IPS DF 6.9 (cell line): ENCODE measurements around the gene LYG2.
"Not testable (repeated sequence)": the region's sequence is repeated elsewhere in the genome, so short reads cannot be mapped to it uniquely, and the experiment has no call there.

Experiments
- DNase-seq: peaks from one replicate; pipeline ENCODE4 v3.0.0-alpha.2; 2013; ENCODE audit warnings: low read depth, low spot score
- H3K27ac ChIP-seq: one replicate; pipeline ENCODE4 v1.5.1; 2013; ENCODE audit warnings: low read length, control low read depth
- H3K27me3 ChIP-seq: 2 replicates; pipeline ENCODE4 v1.6.1; 2013; ENCODE audit warnings: mild to moderate bottlenecking, low read length; ENCODE audit not compliant: control insufficient read depth, insufficient read depth
- H3K36me3 ChIP-seq: 2 replicates; pipeline ENCODE4 v1.6.1; 2013; ENCODE audit warnings: low read length; ENCODE audit not compliant: control insufficient read depth, insufficient read depth
- H3K4me1 ChIP-seq: 2 replicates; pipeline ENCODE4 v1.6.1; 2013; ENCODE audit warnings: low read length; ENCODE audit not compliant: control insufficient read depth, insufficient read depth
- H3K4me3 ChIP-seq: 2 replicates; pipeline ENCODE4 v1.5.1; 2013; ENCODE audit warnings: mild to moderate bottlenecking, low read length
- H3K9me3 ChIP-seq: 2 replicates; pipeline ENCODE4 v1.6.1; 2013; ENCODE audit warnings: low read length, inconsistent platforms; ENCODE audit not compliant: control insufficient read depth, insufficient read depth
- WGBS: extraction: QIAGEN DNeasy Blood & Tissue Kit; methylation state at CpG from one replicate; pipeline ENCODE4 v1.1.7; 2013; ENCODE audit warnings: mixed read lengths, missing lambda C conversion rate; ENCODE audit not compliant: insufficient read length, insufficient coverage; 5-methylcytosine and 5-hydroxymethylcytosine counted together

LYG2 gene

DNA sequence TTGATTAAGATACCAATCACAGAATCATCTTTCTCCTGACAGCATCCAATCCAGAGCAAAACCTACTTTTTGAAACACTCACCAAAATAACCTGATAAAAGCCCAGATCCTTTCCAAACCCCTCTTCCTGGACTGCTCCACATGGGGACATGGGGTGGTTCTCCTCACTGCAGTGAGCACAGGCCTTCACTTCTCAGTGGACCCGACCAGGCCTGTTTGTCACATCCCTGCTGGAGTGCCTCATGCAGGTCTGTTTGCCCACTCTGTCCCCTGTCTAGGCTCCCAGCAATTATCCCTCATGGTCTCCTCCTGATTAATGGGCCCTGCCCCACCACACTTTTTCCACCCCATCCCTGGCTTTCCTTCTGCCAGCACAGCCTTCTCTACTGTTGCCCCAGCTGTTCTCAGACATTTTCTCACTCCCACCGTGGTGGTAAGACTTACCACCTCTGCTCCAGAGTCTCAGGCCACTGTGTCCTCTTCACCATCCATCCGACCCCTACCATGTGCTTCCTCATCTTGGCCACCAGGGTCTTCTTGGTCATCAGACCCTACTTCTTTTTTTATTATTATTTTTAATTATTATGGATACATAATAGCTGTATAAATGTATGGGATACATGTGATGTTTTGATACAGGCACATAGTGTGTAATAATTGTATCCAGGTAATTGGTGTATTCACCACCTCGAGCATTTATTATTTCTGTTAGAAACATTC, 53.3 kb downstream of the LYG2 start:
- WGBS = no CpG with 5 or more reads among the region's 4 CpGs
- DNase-seq = no peak
- Histone ChIP-seq H3K4me1 (no peaks in the 10 kb centered on the region), H3K9me3 (no peaks in the 10 kb centered on the region), H3K36me3 (no peaks in the 10 kb centered on the region), H3K27ac (no peak overlapping the region), H3K4me3 (no peak overlapping the region), H3K27me3 (no peaks in the 10 kb centered on the region)

GRCh38 chr2:99200076-99200800, 55.2 kb downstream of the LYG2 start:
- no CpG with 5 or more reads among the region's 7 CpGs for WGBS

DNA sequence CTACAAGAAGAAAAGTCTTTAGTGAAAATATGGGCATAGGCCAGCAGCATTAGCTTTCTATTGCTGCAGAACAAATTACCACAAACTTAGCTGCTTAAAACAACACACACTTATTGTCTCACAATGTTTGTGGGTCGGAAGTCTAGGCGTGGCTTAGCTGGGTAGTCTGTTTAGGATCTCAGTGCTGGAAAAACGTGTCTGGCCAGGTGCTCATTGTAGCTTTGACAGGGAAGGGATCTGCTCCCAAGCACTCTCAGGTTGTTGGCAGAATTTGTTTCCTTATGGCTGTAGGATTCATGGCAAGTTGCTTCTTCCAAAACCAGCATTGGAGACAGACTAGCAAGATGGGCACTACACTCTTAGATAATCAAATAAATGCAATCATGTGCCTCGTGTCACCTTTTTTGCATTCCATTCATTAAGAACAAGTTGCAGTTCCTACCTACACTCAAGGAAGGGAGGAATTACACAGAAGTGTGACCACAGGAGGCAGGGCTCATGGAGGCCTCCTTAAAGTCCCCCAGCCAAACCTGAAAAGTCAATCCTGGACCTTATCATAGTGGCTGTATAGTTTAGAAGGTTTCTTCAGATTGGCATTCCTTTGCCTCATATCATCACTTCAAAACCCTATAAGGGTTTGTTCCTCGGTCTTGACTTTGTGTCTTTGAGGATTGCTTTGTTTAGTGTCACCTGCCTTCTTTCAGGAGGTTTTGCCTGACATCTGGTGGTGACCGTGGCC, 57.2 kb downstream of the LYG2 start:
- no peaks in the 10 kb centered on the region for H3K9me3 ChIP-seq
- no peaks in the 10 kb centered on the region for H3K4me1 ChIP-seq
- no CpG with 5 or more reads among the region's 6 CpGs for WGBS
- no peak overlapping the region for H3K27ac ChIP-seq
- no peak for DNase-seq
- H3K36me3 ChIP-seq = no peaks in the 10 kb centered on the region; the same call in 1 of the 2 replicates
- no peaks in the 10 kb centered on the region for H3K27me3 ChIP-seq
- H3K4me3 ChIP-seq = no peak overlapping the region

More at GRCh38 chr2:99200076-99200800, 55.2 kb downstream of the LYG2 start:
- H3K4me1 ChIP-seq = no peaks in the 10 kb centered on the region
- no peaks in the 10 kb centered on the region for H3K9me3 ChIP-seq
- H3K4me3 ChIP-seq = no peak overlapping the region
- H3K36me3 ChIP-seq = no peaks in the 10 kb centered on the region; the same call in 1 of the 2 replicates
- H3K27ac ChIP-seq = no peak overlapping the region
- no peaks in the 10 kb centered on the region for H3K27me3 ChIP-seq
- no peak for DNase-seq

GRCh38 chr2:99192364-99192763, 63.1 kb downstream of the LYG2 start:
- not testable (repeated sequence) for H3K27me3 ChIP-seq, H3K36me3 ChIP-seq
- WGBS = no CpG with 5 or more reads among the region's 4 CpGs

More at GRCh38 chr2:99192364-99192763, 63.1 kb downstream of the LYG2 start:
- H3K27ac ChIP-seq, DNase-seq, H3K9me3 ChIP-seq, H3K4me3 ChIP-seq, H3K4me1 ChIP-seq: not testable (repeated sequence)
